Sigmoid colon (tissue), 7 donors: ENCODE data around the gene TSPAN16. TPM values are rescaled to one million over a fixed set of nuclear protein-coding genes. Genes with fewer than 3 reads are reported as not detected.
"Not testable (repeated sequence)": the region's sequence is repeated elsewhere in the genome, so short reads cannot be mapped to it uniquely, and the experiment has no call there.

Experiments
- DNase-seq: peaks from one replicate; pipeline ENCODE4 v3.0.0-alpha.2; 2019
- H3K27ac ChIP-seq, 4 donors: fragments of 200-600 bp; sonication (generic); one replicate each; pipeline ENCODE4 v1.5.1; 2016 to 2019; ENCODE audit warnings: mild to moderate bottlenecking in 1 of 4
- H3K27me3 ChIP-seq, 3 donors: fragments of 200-600 bp; sonication (generic); one replicate each; pipeline ENCODE4 v1.5.1; 2019; ENCODE audit warnings: mild to moderate bottlenecking in 1 of 3
- H3K36me3 ChIP-seq, 4 donors: fragments of 200-600 bp; sonication (generic); one replicate each; pipeline ENCODE4 v1.5.1; 2016 to 2019
- H3K4me1 ChIP-seq, 4 donors: fragments of 200-600 bp; sonication (generic); one replicate each; pipeline ENCODE4 v1.5.1; 2017 to 2019
- H3K4me3 ChIP-seq, 4 donors: fragments of 200-600 bp; sonication (generic); one replicate each; pipeline ENCODE4 v1.5.1; 2017 to 2019; ENCODE audit warnings: mild to moderate bottlenecking in 2 of 4, moderate library complexity in 1 of 4
- H3K9me3 ChIP-seq, 4 donors: fragments of 200-600 bp in 3 of 4; sonication (generic) in 3 of 4; one replicate each; pipeline versions ENCODE4 v1.5.1 to v1.6.1; 2013 to 2019
- CTCF ChIP-seq, 4 experiments: fragments of 450-650 bp in 3 of 4; fragments of 200-600 bp in 1 of 4; IDR thresholded peaks; one replicate each; pipeline ENCODE4 v1.5.1; 2016 to 2019; ENCODE audit warnings: antibody characterized with exemption in 4 of 4, mild to moderate bottlenecking in 3 of 4, moderate library complexity in 2 of 4
- EP300 ChIP-seq, 4 donors: sonication (generic); formaldehyde crosslinking; IDR thresholded peaks; one replicate each; pipeline ENCODE4 v1.6.1; 2017; ENCODE audit warnings: antibody characterized with exemption in 4 of 4
- POLR2A ChIP-seq, 2 donors: fragments of 450-650 bp; IDR thresholded peaks; one replicate each; pipeline ENCODE4 v1.6.1; 2016; ENCODE audit warnings: antibody characterized with exemption in 2 of 2, mild to moderate bottlenecking in 2 of 2, moderate library complexity in 2 of 2
- POLR2AphosphoS5 ChIP-seq, 4 donors: sonication (generic); formaldehyde crosslinking; IDR thresholded peaks; one replicate each; pipeline ENCODE4 v1.6.1; 2017; ENCODE audit warnings: antibody characterized with exemption in 4 of 4
- WGBS, 2 donors: extraction: QIAGEN DNeasy Blood & Tissue Kit; methylation state at CpG; one replicate each; pipeline ENCODE4 v1.1.7; 2013; 5-methylcytosine and 5-hydroxymethylcytosine counted together
- intact Hi-C: fragments of 100-400 bp; cut with DNase I; formaldehyde crosslinking; loops from one replicate; pipeline ENCODE4 v1.15.1; 2023
- polyA plus RNA-seq, 3 donors: library from polyadenylated mRNA; stranded (reverse); fragments of 200-250 nt; gene quantifications; one replicate each; pipeline ENCODE4 v1.2.3, GENCODE V29; 2013
- total RNA-seq, 4 donors: library from RNA; depleted of rRNA; stranded (reverse); fragments of >200 nt; gene quantifications; one replicate each; pipeline ENCODE4 v1.1.0, GENCODE V29; 2016
- donor health status: healthy with polysubstance abuse.
- donor health status: Bipolar disorder and iron deficiency.
- donor health status: healthy.

TSPAN16 gene
- total and polyA plus RNA-seq, 7 donors = 0.07 TPM; not detected in 6

- peaks cover 0 to 99% (median 43%) of the 10 kb centered on the region in 4 donors for H3K36me3 ChIP-seq
- WGBS, 2 donors = 75 to 87% methylated on average over 4 of the region's 4 CpGs
- no peaks in the 10 kb centered on the region for H3K4me1 ChIP-seq
- H3K27ac ChIP-seq = no peak overlapping the region
- no peak for DNase-seq
- no peaks in the 10 kb centered on the region for H3K9me3 ChIP-seq
- H3K4me3 ChIP-seq = no peak overlapping the region
- TF ChIP-seq CTCF (IDR thresholded peaks at IDR 0.05) = no peak
- no peak for TF ChIP-seq POLR2AphosphoS5 (IDR thresholded peaks at IDR 0.05)
- no peak for TF ChIP-seq POLR2A (IDR thresholded peaks at IDR 0.05)
- TF ChIP-seq EP300 (IDR thresholded peaks at IDR 0.05) = no peak
- intact Hi-C loops = no loop called here
- H3K27me3 ChIP-seq = no peaks in the 10 kb centered on the region
Measured at GRCh38 chr19:11331502-11331901, 35.5 kb downstream of the TSPAN16 start.

- DNase-seq = no peak
- no peak for TF ChIP-seq EP300 (IDR thresholded peaks at IDR 0.05)
- TF ChIP-seq CTCF (IDR thresholded peaks at IDR 0.05) = no peak
- no peak for TF ChIP-seq POLR2AphosphoS5 (IDR thresholded peaks at IDR 0.05)
- TF ChIP-seq POLR2A (IDR thresholded peaks at IDR 0.05) = no peak
- Histone ChIP-seq H3K4me1 (peaks cover 0 to 2% (median 0%) of the 10 kb centered on the region in 4 donors), H3K27me3 (no peaks in the 10 kb centered on the region), H3K9me3 (no peaks in the 10 kb centered on the region), H3K36me3 (peaks cover 0 to 97% (median 36%) of the 10 kb centered on the region in 4 donors), H3K4me3 (no peak overlapping the region), H3K27ac (no peak overlapping the region)
- 95% methylated on average over 5 of the region's 5 CpGs for WGBS, 2 donors
- intact Hi-C loops = no loop called here
Measured at GRCh38 chr19:11332822-11333221, 36.9 kb downstream of the TSPAN16 start.

- Histone ChIP-seq H3K36me3 (peaks cover 0 to 86% (median 36%) of the 10 kb centered on the region in 4 donors), H3K4me1 (peaks cover 0 to 12% (median 8%) of the 10 kb centered on the region in 4 donors)
- 66 to 82% methylated on average over 9 of the region's 9 CpGs for WGBS, 2 donors
- H3K4me3 ChIP-seq, DNase-seq, H3K27me3 ChIP-seq, H3K9me3 ChIP-seq, H3K27ac ChIP-seq, intact Hi-C loops: not testable (repeated sequence)
Measured at GRCh38 chr19:11333838-11334237, 37.9 kb downstream of the TSPAN16 start.

- Histone ChIP-seq H3K4me1 (peaks cover 0 to 23% (median 20%) of the 10 kb centered on the region in 4 donors), H3K27me3 (no peaks in the 10 kb centered on the region), H3K36me3 (peaks cover 0 to 69% (median 30%) of the 10 kb centered on the region in 4 donors), H3K9me3 (no peaks in the 10 kb centered on the region), H3K27ac (no peak overlapping the region), H3K4me3 (no peak overlapping the region)
- intact Hi-C loops = loop anchor here (5.0 kb wide), 1 partner anchor 43 kb away; no protein-coding TSS in a partner anchor
- TF ChIP-seq POLR2AphosphoS5 (IDR thresholded peaks at IDR 0.05) = no peak
- WGBS, 2 donors = 95 to 96% methylated on average over 17 of the region's 17 CpGs
- DNase-seq = no peak
Measured at GRCh38 chr19:11335449-11336146, 39.6 kb downstream of the TSPAN16 start.

GRCh38 chr19:11337080-11337479 lies 41.1 kb downstream of the TSPAN16 start:
- TF ChIP-seq POLR2AphosphoS5 (IDR thresholded peaks at IDR 0.05) (no peak), POLR2A (IDR thresholded peaks at IDR 0.05) (no peak), EP300 (IDR thresholded peaks at IDR 0.05) (no peak), CTCF (IDR thresholded peaks at IDR 0.05) (no peak)
- no peak overlapping the region for H3K4me3 ChIP-seq
- H3K9me3 ChIP-seq = no peaks in the 10 kb centered on the region
- 60 to 85% methylated on average over 14 of the region's 14 CpGs for WGBS, 2 donors
- peaks cover 0 to 23% (median 20%) of the 10 kb centered on the region in 4 donors for H3K4me1 ChIP-seq
- no peak overlapping the region for H3K27ac ChIP-seq
- no peaks in the 10 kb centered on the region for H3K27me3 ChIP-seq
- intact Hi-C loops = loop anchor here (5.0 kb wide), 1 partner anchor 45 kb away; no protein-coding TSS in a partner anchor
- H3K36me3 ChIP-seq = peaks cover 0 to 62% (median 28%) of the 10 kb centered on the region in 4 donors
- no peak for DNase-seq
